GM18519 (cell line): Measurements from ENCODE around the gene TARBP1.
"Not testable (repeated sequence)": the region's sequence is repeated elsewhere in the genome, so short reads cannot be mapped to it uniquely, and the experiment has no call there.

Experiments
- ATAC-seq: cut with Tn5 transposase; IDR thresholded peaks from one replicate; pipeline ENCODE4 v1.9.1; 2021; ENCODE audit warnings: mild to moderate bottlenecking, moderate library complexity; ENCODE audit not compliant: unreplicated experiment, low FRiP score

TARBP1 gene

GRCh38 chr1:234397732-234398131 is 81.2 kb downstream of the TARBP1 start:
- ATAC-seq, result no peak

GRCh38 chr1:234396871-234397270 is 82.1 kb downstream of the TARBP1 start:
- ATAC-seq, result no peak

- no peak for ATAC-seq
Observed at GRCh38 chr1:234396092-234396491, 82.9 kb downstream of the TARBP1 start.

- no peak for ATAC-seq
Observed at GRCh38 chr1:234395297-234395696, 83.7 kb downstream of the TARBP1 start.

- no peak for ATAC-seq
Observed at GRCh38 chr1:234393190-234393589, 85.8 kb downstream of the TARBP1 start.

GRCh38 chr1:234388094-234388493 is 90.9 kb downstream of the TARBP1 start:
- no peak for ATAC-seq

- no peak for ATAC-seq
Observed at GRCh38 chr1:234386122-234386521, 92.9 kb downstream of the TARBP1 start.

GRCh38 chr1:234381699-234382555 is 97.1 kb downstream of the TARBP1 start:
- ATAC-seq, result no peak

- ATAC-seq, result not testable (repeated sequence)
Observed at GRCh38 chr1:234379591-234380109, 99.3 kb downstream of the TARBP1 start.

GRCh38 chr1:234375672-234376071 is 103.3 kb downstream of the TARBP1 start:
- no peak for ATAC-seq

GRCh38 chr1:234373959-234374254 is 105.1 kb downstream of the TARBP1 start:
- ATAC-seq, result peak; percentile 4

GRCh38 chr1:234373064-234373958 is 105.7 kb downstream of the TARBP1 start, which contains the start of gene COA6:
COA6 (plus strand) TSS chr1:234373456; CDS start chr1:234373467, 11 bp downstream.
- ATAC-seq, result peak; percentile 78

- ATAC-seq, result no peak
Observed at GRCh38 chr1:234372011-234372757, 106.8 kb downstream of the TARBP1 start.

GRCh38 chr1:234371414-234371813 is 107.6 kb downstream of the TARBP1 start:
- ATAC-seq, result no peak

- ATAC-seq, result no peak
Observed at GRCh38 chr1:234369784-234370183, 109.2 kb downstream of the TARBP1 start.

- no peak for ATAC-seq
Observed at GRCh38 chr1:234369033-234369430, 109.9 kb downstream of the TARBP1 start.

GRCh38 chr1:234368320-234369032 is 110.5 kb downstream of the TARBP1 start:
- ATAC-seq, result no peak

- ATAC-seq, result no peak
Observed at GRCh38 chr1:234362558-234362957, 116.4 kb downstream of the TARBP1 start.

GRCh38 chr1:234361102-234361603 is 117.8 kb downstream of the TARBP1 start:
- ATAC-seq, result no peak

- ATAC-seq, result no peak
Observed at GRCh38 chr1:234357831-234358230, 121.1 kb downstream of the TARBP1 start.
